Fibroblast of skin of abdomen (primary cell): ENCODE results near the gene LY6G6D. TPM values are rescaled to one million over a fixed set of nuclear protein-coding genes. Genes with fewer than 3 reads are reported as not detected.

ENCODE experiments used
- DNase-seq: peaks from one replicate; pipeline ENCODE4 v3.0.0-alpha.2; 2013
- polyA plus RNA-seq, 2 experiments: library from polyadenylated mRNA; unstranded; fragments of 120-200 nt; gene quantifications; one replicate each; pipeline ENCODE4 v1.2.1, GENCODE V29; 2013; ENCODE audit not compliant: insufficient read length in 2 of 2

The LY6G6D gene
- not detected for polyA plus RNA-seq (2013, experiment 1 of 2; ENCODE audit: insufficient read length)
- not detected for polyA plus RNA-seq (2013, experiment 2 of 2; ENCODE audit: insufficient read length)

- DNase-seq: no peak
Measured at GRCh38 chr6:31715022-31715958, at the start of gene LY6G6D. Gene LY6G6D (plus strand): TSS chr6:31715348. CDS start chr6:31715356, 8 bp downstream.

GRCh38 chr6:31665501-31666336 is 49.4 kb upstream of the LY6G6D start, which contains the start of gene CSNK2B:
Gene CSNK2B (plus strand): TSS chr6:31666080. CDS start chr6:31666832, 752 bp downstream.
- DNase-seq: peak; percentile 97

- DNase-seq: no peak
Measured at GRCh38 chr6:31666337-31666965, 48.7 kb upstream of the LY6G6D start.

DNA sequence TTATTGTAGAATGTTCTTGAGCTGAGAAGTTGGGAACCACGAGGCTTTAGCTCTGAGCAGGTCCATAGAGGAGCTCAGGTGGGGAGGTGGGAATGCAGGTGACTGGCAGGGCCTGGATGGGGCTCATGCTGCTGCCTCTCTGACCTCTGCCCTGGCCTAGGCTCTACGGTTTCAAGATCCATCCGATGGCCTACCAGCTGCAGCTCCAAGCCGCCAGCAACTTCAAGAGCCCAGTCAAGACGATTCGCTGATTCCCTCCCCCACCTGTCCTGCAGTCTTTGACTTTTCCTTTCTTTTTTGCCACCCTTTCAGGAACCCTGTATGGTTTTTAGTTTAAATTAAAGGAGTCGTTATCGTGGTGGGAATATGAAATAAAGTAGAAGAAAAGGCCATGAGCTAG is 45.5 kb upstream of the LY6G6D start, which contains the start of gene LY6G5B:
TSS of gene LY6G5B (plus strand) at position 301 of the 400 bp plus-strand sequence. CDS start 975 bp downstream, outside the sequence.
- DNase-seq: no peak

- DNase-seq: no peak
Measured at GRCh38 chr6:31676322-31676903, 38.7 kb upstream of the LY6G6D start.

DNA sequence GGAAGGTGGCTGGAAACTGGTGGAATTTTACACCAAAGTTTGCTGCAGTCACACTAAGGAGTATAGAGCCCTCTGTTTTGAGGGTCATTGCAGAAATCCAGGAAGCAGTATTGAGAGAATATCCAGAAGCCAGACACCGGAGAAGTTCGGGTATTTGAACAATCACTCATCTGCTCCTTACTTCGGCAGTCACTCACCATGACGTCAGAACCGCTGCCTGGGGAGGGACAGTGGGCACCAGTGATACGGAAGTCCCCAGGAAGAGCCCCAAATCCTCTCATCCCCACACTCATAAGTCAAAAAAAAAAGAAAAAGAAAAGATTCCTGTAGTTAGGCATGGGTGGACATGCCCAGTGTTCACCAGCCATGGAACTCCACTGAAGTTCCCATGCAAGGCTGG is 38.2 kb upstream of the LY6G6D start:
- no peak for DNase-seq

DNA sequence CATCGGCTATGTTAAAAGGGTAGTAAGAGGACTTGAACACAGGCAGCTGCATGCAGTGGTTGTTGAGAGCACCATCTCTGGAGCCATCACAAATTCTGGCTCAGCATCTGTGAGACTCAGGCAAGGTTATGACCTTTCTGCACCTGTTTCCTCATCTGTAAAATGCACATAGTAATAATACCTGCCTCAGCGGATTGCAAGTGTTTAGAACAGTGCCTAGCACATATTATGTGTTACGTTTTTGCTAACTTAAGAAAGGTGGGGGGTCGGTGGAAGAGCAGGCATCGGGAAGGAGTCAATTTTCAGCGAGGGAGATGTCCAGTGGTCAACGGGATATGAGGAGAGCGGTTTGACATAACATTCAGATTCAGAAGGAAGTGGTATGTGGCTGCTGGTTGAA is 37.2 kb upstream of the LY6G6D start:
- DNase-seq: no peak

GRCh38 chr6:31680226-31681134 is 34.7 kb upstream of the LY6G6D start, which contains the start of gene LY6G5C:
Gene LY6G5C (minus strand): TSS chr6:31681067. CDS start chr6:31680373, 694 bp downstream.
- DNase-seq: peak; percentile 82

DNA sequence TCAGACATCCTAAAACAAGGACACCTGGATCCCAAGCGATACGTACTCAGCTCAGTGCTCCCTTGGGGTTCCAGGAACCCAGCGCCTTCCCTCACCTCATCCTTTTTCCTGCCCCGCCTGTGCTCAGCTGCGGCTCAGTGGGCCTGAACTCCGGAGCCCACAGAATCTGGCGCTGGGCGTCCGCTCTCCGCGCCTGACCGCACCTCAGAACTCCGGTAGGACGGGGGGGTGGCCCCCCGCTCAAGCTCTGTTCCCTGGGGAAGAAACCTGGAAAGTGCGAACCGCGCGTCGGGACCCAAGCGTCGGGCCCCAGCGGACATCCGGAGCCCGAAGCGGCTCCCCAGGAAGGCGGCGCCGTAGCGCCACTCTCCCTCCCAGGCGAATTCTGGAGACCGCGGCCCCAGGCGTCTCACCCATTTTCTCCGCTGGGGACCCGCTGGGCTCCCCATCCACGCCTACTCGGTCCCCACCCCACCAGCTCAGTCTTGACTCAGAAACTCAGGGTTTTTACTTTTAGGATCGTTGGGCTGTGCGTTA is 33.9 kb upstream of the LY6G6D start:
- peak; percentile 38 for DNase-seq

GRCh38 chr6:31683591-31683990 is 31.6 kb upstream of the LY6G6D start:
- no peak for DNase-seq

DNA sequence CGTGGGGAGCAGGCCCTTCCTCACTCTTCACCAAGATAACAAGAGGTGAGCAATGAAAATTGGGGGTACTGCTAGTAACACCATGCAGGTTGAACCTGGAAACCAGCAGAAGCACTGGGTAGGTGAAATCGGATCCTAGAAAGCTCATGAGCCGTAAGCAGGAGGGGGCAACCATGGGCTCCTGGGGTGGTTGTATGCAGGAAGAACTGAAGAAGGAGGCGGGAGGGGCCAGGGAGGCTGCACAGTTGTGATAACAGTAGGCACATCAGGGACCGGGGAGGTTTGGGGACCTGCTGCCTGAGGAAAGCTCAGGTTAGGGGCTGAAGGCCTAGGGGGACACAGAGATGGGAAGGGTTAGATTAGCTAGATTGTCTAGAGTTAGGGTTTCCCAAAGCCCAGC is 28.7 kb upstream of the LY6G6D start:
- DNase-seq: no peak

- DNase-seq: no peak
Measured at GRCh38 chr6:31687321-31687720, 27.8 kb upstream of the LY6G6D start.

DNA sequence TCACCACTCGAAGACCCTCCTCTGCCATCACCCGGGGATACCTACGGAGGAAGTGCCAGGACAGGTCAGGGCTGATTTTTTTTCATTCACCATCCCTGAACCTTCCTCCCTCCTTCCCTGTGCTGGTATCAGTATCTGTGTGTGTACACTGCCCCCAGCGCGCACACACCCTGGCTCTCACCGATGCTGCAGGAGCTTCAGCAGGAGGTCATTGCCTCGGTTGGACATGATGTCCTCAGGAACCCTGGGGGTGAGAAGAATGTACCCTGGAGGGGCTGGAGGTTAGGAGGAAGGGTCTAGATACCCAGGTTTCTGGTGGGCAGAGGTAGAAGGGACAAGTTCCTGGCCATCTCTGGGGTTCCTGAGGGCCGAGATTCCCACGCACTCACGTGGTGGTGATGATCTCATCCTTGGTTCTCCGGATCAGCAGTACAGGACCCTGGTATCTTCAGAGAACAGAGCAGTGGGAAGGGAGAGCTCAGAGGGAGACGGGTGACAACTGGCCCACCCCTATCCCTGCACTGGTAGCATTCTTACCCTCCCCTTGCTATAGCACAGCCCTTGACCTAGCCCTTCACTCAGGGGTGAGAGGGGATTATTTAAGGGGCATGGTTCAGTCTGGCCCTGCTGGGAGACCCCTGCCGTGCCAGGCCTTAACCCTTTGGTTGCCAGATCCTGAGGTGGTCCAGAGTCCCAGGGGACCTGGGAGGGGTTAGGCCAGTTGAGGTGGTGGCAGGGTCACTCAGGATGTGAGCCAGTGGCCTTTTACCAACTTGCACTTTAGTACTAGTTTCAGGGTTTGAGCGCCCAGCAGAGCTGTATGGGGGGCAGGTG is 27.1 kb upstream of the LY6G6D start:
- DNase-seq: no peak

GRCh38 chr6:31689249-31690110 is 25.7 kb upstream of the LY6G6D start:
- DNase-seq: no peak

DNA sequence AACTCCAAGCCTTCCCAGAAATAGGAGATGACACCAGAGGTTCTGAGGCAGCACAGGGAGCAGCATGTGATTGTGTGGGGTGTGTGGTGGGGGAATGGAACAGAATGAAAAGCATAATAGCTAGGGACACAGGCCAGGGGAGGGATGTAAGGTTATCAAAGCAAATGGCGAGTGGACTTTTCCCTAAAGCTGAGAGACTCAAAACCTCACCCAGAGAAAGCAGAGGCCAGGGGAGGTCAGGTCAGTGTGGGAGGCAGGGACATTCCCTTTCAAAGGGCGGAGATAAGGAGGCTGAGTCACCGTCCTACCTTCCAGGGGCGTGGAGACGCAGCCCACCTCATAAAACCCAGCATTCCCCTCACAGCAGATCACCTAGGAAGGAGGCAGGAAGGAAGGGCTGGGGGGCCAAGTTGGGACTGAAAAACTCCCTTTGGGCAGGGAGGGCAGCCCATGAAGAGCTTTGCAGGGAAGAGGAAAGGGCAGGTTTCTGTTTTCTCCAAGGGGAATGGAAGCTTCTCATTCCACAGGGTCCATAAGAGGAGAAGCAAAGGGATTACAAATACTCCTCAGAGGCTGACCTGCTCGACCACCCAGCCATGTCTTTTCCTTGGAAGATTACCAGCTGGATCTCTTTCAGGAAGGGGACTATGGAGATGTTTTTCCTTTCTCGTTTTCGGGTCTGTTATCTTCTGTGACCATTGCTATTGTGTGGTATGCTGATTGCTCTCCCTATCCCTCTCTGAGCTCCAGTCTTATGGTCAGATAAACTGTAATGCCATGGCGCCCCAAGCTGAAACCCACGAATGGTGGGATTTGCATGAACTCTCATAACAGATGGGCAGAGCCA is 24.7 kb upstream of the LY6G6D start:
- DNase-seq: no peak

GRCh38 chr6:31691078-31691463 is 24.1 kb upstream of the LY6G6D start:
- no peak for DNase-seq

DNA sequence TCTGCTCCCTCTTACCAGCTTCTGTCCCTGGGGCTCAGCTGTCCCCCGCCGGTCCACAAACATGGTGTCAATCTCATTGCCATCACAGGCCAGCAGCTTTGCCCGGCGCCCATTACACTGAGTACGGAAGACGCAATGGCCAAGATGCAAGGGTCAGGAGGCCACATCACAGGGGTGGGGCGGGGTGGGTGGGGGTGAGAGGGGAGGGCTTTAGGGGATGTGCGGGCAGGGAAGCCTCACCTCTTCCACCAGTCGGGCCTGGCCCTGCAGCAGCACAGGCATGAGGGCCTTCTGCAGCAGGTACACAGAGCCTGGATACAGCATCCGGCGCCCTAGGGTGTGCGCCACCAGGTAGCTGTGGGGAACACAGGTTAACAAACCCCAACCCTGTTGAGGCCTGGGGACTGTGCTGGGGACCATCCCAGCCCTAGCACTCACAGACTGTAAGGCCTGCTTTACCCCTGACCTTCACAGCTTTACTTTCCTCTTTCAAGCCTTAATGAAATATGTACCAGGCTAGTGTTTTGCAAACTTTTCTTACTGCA is 23.5 kb upstream of the LY6G6D start:
- no peak for DNase-seq
